H1 (cell line): ENCODE data around the gene SMG7. TPM values are rescaled to one million over a fixed set of nuclear protein-coding genes. Genes with fewer than 3 reads are reported as not detected.

Source experiments
- CTCF ChIA-PET: fragments of 300-600 bp; sonication (Branson Sonifier 250); formaldehyde crosslinking; loops from one replicate; lab custom pipeline; 2021; ENCODE audit not compliant: partially characterized antibody; lab: Charles Lee
- POLR2A ChIA-PET: fragments of 300-600 bp; sonication (Branson Sonifier 250); formaldehyde crosslinking; loops from one replicate; lab custom pipeline; 2021; ENCODE audit warnings: inconsistent platforms; ENCODE audit not compliant: partially characterized antibody; lab: Charles Lee
- DNase-seq, 2 experiments: peaks; one replicate each; pipeline versions ENCODE4 v3.0.0 to v3.0.0-alpha.2; 2010 to 2022; ENCODE audit warnings: low spot score in 2 of 2, low read depth in 1 of 2, mixed read lengths in 1 of 2
- FAIRE-seq: peaks from 2 replicates; lab custom pipeline; 2011; peaks lifted over from hg19 to GRCh38; lab: Jason Lieb, UNC
- H2AFZ ChIP-seq: 2 replicates; pipeline ENCODE4 v1.8.1; 2012; ENCODE audit warnings: low read length, inconsistent platforms
- H2AK5ac ChIP-seq: 2 replicates; pipeline ENCODE4 v1.6.1; 2013; ENCODE audit warnings: low read depth, low read length
- H2BK120ac ChIP-seq: replicated peaks from 2 replicates; pipeline ENCODE3; 2013; ENCODE audit warnings: low read depth, low read length, inconsistent platforms
- H2BK12ac ChIP-seq: 2 replicates; pipeline ENCODE4 v1.6.1; 2013; ENCODE audit warnings: low read depth, low read length
- H2BK15ac ChIP-seq: 2 replicates; pipeline ENCODE4 v1.6.1; 2013; ENCODE audit warnings: low read length
- H2BK20ac ChIP-seq: 2 replicates; pipeline ENCODE4 v1.6.1; 2013; ENCODE audit warnings: low read length
- H2BK5ac ChIP-seq: 2 replicates; pipeline ENCODE4 v1.6.1; 2013; ENCODE audit warnings: low read depth, low read length
- H3K14ac ChIP-seq: 2 replicates; pipeline ENCODE4 v1.6.1; 2013; ENCODE audit warnings: inconsistent platforms; ENCODE audit not compliant: insufficient read length
- H3K18ac ChIP-seq: 2 replicates; pipeline ENCODE4 v1.6.1; 2013; ENCODE audit warnings: low read length; ENCODE audit errors: extremely low read depth
- H3K23ac ChIP-seq: 2 replicates; pipeline ENCODE4 v1.6.1; 2013; ENCODE audit warnings: inconsistent platforms; ENCODE audit not compliant: insufficient read length
- H3K23me2 ChIP-seq: 2 replicates; pipeline ENCODE4 v1.6.1; 2013; ENCODE audit warnings: low read depth, low read length
- H3K27ac ChIP-seq: 2 replicates; pipeline ENCODE4 v1.6.1; 2011; ENCODE audit warnings: low read depth, low read length, inconsistent platforms
- H3K27me3 ChIP-seq, 4 experiments: replicated peaks in 1 of 4; 1 replicate in 1 of 4; 2 replicates in 3 of 4; pipeline versions ENCODE4 v1.6.1 to v1.8.1; 2011 to 2013; ENCODE audit warnings: low read length in 3 of 4, mild to moderate bottlenecking in 3 of 4, inconsistent platforms in 2 of 4, mixed read lengths in 2 of 4, moderate library complexity in 1 of 4; ENCODE audit not compliant: control insufficient read depth in 3 of 4, insufficient read depth in 3 of 4; ENCODE audit errors: extremely low read depth in 1 of 4
- H3K36me3 ChIP-seq, 4 experiments: 2 replicates each; pipeline versions ENCODE4 v1.6.1 to v1.8.1; 2011 to 2013; ENCODE audit warnings: mild to moderate bottlenecking in 4 of 4, low read length in 3 of 4, moderate library complexity in 2 of 4, control low read depth in 1 of 4, inconsistent platforms in 1 of 4; ENCODE audit not compliant: insufficient read depth in 4 of 4, control insufficient read depth in 2 of 4
- H3K4ac ChIP-seq: replicated peaks from 2 replicates; pipeline ENCODE3; 2013; ENCODE audit warnings: low read length, low read depth, mixed read lengths, inconsistent platforms; ENCODE audit not compliant: insufficient read length
- H3K4me1 ChIP-seq, 4 experiments: replicated peaks in 1 of 4; 1 replicate in 1 of 4; 2 replicates in 3 of 4; pipeline versions ENCODE4 v1.6.1 to v1.8.1; 2011 to 2013; ENCODE audit warnings: low read length in 3 of 4, inconsistent platforms in 2 of 4, mixed read lengths in 1 of 4; ENCODE audit not compliant: insufficient read depth in 4 of 4, control insufficient read depth in 3 of 4
- H3K4me2 ChIP-seq, 2 experiments: 2 replicates each; pipeline versions ENCODE4 v1.6.1 to v1.8.1; 2011 to 2013; ENCODE audit warnings: low read depth in 2 of 2, low read length in 2 of 2, control low read depth in 1 of 2, inconsistent platforms in 1 of 2, mild to moderate bottlenecking in 1 of 2; ENCODE audit not compliant: insufficient read depth in 1 of 2
- H3K4me3 ChIP-seq, 4 experiments: fragments of 200-600, 300-600 bp in 1 of 4; sonication (generic), shearing (Covaris generic), sonication (Bioruptor Twin) in 1 of 4; 2 replicates each; pipeline versions ENCODE4 v1.5.1 to v1.8.1; 2011 to 2016; ENCODE audit warnings: low read length in 4 of 4, low read depth in 3 of 4, control low read depth in 2 of 4, inconsistent platforms in 2 of 4, mild to moderate bottlenecking in 2 of 4, mixed read lengths in 1 of 4, moderate library complexity in 1 of 4; ENCODE audit not compliant: insufficient read depth in 2 of 4; ENCODE audit errors: extremely low read depth in 1 of 4
- H3K56ac ChIP-seq: replicated peaks from 2 replicates; pipeline ENCODE3; 2013; ENCODE audit warnings: low read depth, mild to moderate bottlenecking, mixed read lengths, low read length, inconsistent platforms; ENCODE audit not compliant: insufficient read length
- H3K79me1 ChIP-seq: 2 replicates; pipeline ENCODE4 v1.6.1; 2013; ENCODE audit warnings: low read depth, low read length, control low read depth
- H3K79me2 ChIP-seq, 2 experiments: 2 replicates each; pipeline versions ENCODE4 v1.6.1 to v1.8.1; 2012 to 2013; ENCODE audit warnings: low read length in 2 of 2, mild to moderate bottlenecking in 2 of 2, inconsistent platforms in 1 of 2; ENCODE audit not compliant: insufficient read depth in 2 of 2, control insufficient read depth in 1 of 2
- H3K9ac ChIP-seq, 4 experiments: replicated peaks in 1 of 4; 1 replicate in 1 of 4; 2 replicates in 3 of 4; pipeline versions ENCODE4 v1.6.1 to v1.8.1; 2011 to 2013; ENCODE audit warnings: low read depth in 3 of 4, low read length in 3 of 4, control low read depth in 2 of 4, mild to moderate bottlenecking in 2 of 4, moderate library complexity in 2 of 4, inconsistent platforms in 1 of 4; ENCODE audit errors: extremely low read depth in 1 of 4
- H3K9me3 ChIP-seq, 2 experiments: 2 replicates each; pipeline versions ENCODE4 v1.6.1 to v1.8.1; 2012 to 2013; ENCODE audit warnings: mild to moderate bottlenecking in 2 of 2, moderate library complexity in 2 of 2, control low read depth in 1 of 2, inconsistent platforms in 1 of 2, low read depth in 1 of 2, low read length in 1 of 2, mixed read lengths in 1 of 2; ENCODE audit not compliant: insufficient read depth in 2 of 2
- H4K20me1 ChIP-seq, 2 experiments: replicated peaks in 1 of 2; 2 replicates each; pipeline versions ENCODE3 to v1.8.1; 2011 to 2013; ENCODE audit warnings: inconsistent platforms in 2 of 2, low read length in 2 of 2, mild to moderate bottlenecking in 1 of 2; ENCODE audit not compliant: insufficient read depth in 2 of 2, control insufficient read depth in 1 of 2
- H4K5ac ChIP-seq: 2 replicates; pipeline ENCODE4 v1.6.1; 2013; ENCODE audit warnings: low read length, low read depth, mixed read lengths, inconsistent platforms; ENCODE audit not compliant: insufficient read length
- H4K8ac ChIP-seq: 2 replicates; pipeline ENCODE4 v1.8.0; 2013; ENCODE audit warnings: mild to moderate bottlenecking, moderate library complexity, low read length, inconsistent platforms; ENCODE audit not compliant: insufficient read depth; ENCODE audit errors: extremely low read depth
- H4K91ac ChIP-seq: replicated peaks from 2 replicates; pipeline ENCODE3; 2013; ENCODE audit warnings: low read length, mixed read lengths, inconsistent platforms; ENCODE audit not compliant: insufficient read length
- SAP30 ChIP-seq: fragments of 300-600 bp; sonication (generic); IDR thresholded peaks from 2 replicates; pipeline ENCODE4 v1.7.1; 2012; ENCODE audit warnings: low read length, moderate library complexity, mild to moderate bottlenecking, inconsistent platforms; ENCODE audit not compliant: insufficient read depth, insufficient replicate concordance
- WGBS, 2 experiments: shearing (Covaris generic) in 1 of 2; methylation state at CpG; one replicate each; pipeline versions ENCODE4 v1.1.6 to v1.1.7; 2013 to 2015; ENCODE audit warnings: low lambda C conversion rate in 2 of 2, mixed read lengths in 2 of 2, inconsistent platforms in 1 of 2, low coverage in 1 of 2, missing lambda C conversion rate in 1 of 2; ENCODE audit not compliant: insufficient replicate concordance in 2 of 2, insufficient coverage in 1 of 2, insufficient read length in 1 of 2; ENCODE audit errors: extremely low coverage in 1 of 2, missing lambda C conversion rate in 1 of 2; 5-methylcytosine and 5-hydroxymethylcytosine counted together
- polyA plus RNA-seq, 7 experiments: library from polyadenylated mRNA; depleted of rRNA in 3 of 7; stranded (reverse) in 5 of 7; unstranded in 2 of 7; fragments of >200 nt in 5 of 7; fragments of 200-250 nt in 2 of 7; gene quantifications; 1 replicate in 5 of 7; 2 replicates in 1 of 7; 4 replicates in 1 of 7; pipeline versions ENCODE4 v1.2.1 to v1.2.3, GENCODE V29; 2011 to 2013; ENCODE audit warnings: missing spikeins in 2 of 7, mixed read lengths in 2 of 7
- total RNA-seq: library from RNA; stranded (reverse); fragmentation: NEBNext Ultra II Directional; extraction: Animal tissue kit (Norgen Biotek cat#: 25700); gene quantifications from 2 replicates; pipeline ENCODE4 v1.2.1, GENCODE V29; 2021

SMG7 gene
- total and polyA plus RNA-seq, 2 of the 8 experiments (the other 6 are each of a cell fraction or from before 2014, with no cell fraction given): 39.3 to 65.6 TPM

DNA sequence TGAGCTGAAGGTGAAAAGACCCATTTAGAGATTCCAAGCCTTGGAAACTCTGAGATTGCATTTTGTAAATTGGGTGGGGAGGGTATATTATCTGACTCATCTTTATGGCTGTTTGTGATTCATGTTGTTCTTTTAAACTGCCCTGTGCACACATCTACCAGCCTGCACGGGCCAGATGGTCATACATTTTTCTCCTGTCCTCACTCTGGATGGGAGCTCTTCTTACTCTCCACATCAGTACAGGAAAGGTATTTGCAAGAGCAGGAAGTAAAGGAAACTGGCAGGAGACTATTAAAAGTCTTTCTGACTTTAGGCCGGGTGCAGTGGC lies 39.8 kb upstream of the SMG7 start:
- H2BK20ac ChIP-seq: no peak overlapping the region
- H3K27ac ChIP-seq: no peak overlapping the region
- no peak overlapping the region for H2BK12ac ChIP-seq
- no peak overlapping the region for H3K23ac ChIP-seq
- H4K20me1 ChIP-seq: no peaks in the 10 kb centered on the region
- H2BK5ac ChIP-seq: no peak overlapping the region
- H2BK15ac ChIP-seq: no peak overlapping the region
- WGBS, 2 experiments: 87% methylated on average over 2 of the region's 2 CpGs; no CpG with 5 or more reads in 1 of the 2 experiments
- CTCF ChIA-PET: interaction anchor here (1.0 to 1.6 kb wide), 4 partner anchors 10 to 126 kb away, joined by 3 to 5 read pairs (median 4); no protein-coding TSS in a partner anchor
- H3K27me3 ChIP-seq: no peaks in the 10 kb centered on the region
- H4K5ac ChIP-seq: no peak overlapping the region
- no peak overlapping the region; the same call in 1 of the 2 replicates for H2AK5ac ChIP-seq
- no peak overlapping the region for H3K4me3 ChIP-seq
- no peak overlapping the region for H3K4me2 ChIP-seq
- no peak overlapping the region for H2AFZ ChIP-seq
- H3K36me3 ChIP-seq: no peaks in the 10 kb centered on the region
- no peak overlapping the region for H3K14ac ChIP-seq
- no peaks in the 10 kb centered on the region for H3K79me1 ChIP-seq
- FAIRE-seq (no peak), DNase-seq (no peak)
- H4K91ac ChIP-seq: no peak overlapping the region
- no peak overlapping the region for H4K8ac ChIP-seq
- no peaks in the 10 kb centered on the region for H3K9me3 ChIP-seq
- peaks cover 2% of the 10 kb centered on the region; the same call in 1 of the 2 replicates for H3K23me2 ChIP-seq
- H2BK120ac ChIP-seq: no peak overlapping the region
- no peak overlapping the region for H3K18ac ChIP-seq
- H3K9ac ChIP-seq: no peak overlapping the region
- no peaks in the 10 kb centered on the region for H3K79me2 ChIP-seq
- no peak overlapping the region for H3K56ac ChIP-seq
- no peak overlapping the region for H3K4ac ChIP-seq
- POLR2A ChIA-PET: interaction anchor here (2.8 kb wide), 1 partner anchor 15 kb away, joined by 9 read pairs; the partner anchor contains the start of gene NMNAT2
- H3K4me1 ChIP-seq: peaks cover 0 to 2% (median 0%) of the 10 kb centered on the region in 4 experiments; a peak in 2 of 7 replicates
- TF ChIP-seq SAP30: no peak
